ENCODE measurements around the gene ERLEC1. TPM values are rescaled to one million over a fixed set of nuclear protein-coding genes. Genes with fewer than 3 reads are reported as not detected.
"Not testable (repeated sequence)": the region's sequence is repeated elsewhere in the genome, so short reads cannot be mapped to it uniquely, and the experiment has no call there.

The ERLEC1 gene
- total and polyA plus RNA-seq, 7 donors = 23.8 to 49.6 (median 27.1) TPM

GRCh38 chr2:53753041-53753440, 33.8 kb upstream of the ERLEC1 start:
- no peak for ATAC-seq
- DNase-seq = no peak
- H3K27me3 ChIP-seq (ENCODE audit: insufficient read depth in 3 of 3, low read length in 2 of 3) = no peaks in the 10 kb centered on the region

DNA sequence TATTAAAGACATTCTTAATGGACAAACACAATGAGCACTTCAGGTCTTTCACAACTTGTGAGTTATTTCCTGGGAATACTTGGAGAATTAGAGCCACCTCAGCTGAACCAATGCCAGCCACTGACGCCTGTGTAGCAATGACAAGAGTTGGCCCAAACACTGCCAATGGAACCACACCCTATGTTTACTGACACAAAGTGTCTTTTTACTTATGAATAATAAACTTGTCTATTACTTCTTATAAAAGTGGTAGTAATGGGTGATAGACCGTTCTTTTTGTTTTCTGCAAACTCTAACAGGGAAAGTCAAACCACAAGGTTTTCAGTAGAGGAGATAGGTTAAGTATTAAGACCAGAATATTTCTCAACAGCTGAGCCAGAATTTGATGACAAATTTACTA, 31.7 kb upstream of the ERLEC1 start:
- 55 to 70% (median 60%) methylated on average over 2 of the region's 2 CpGs for WGBS, 3 donors
- H3K4me3 ChIP-seq = no peak overlapping the region
- H3K27ac ChIP-seq = no peak overlapping the region
- H3K9me3 ChIP-seq = no peaks in the 10 kb centered on the region
- intact Hi-C loops (cut with DNase I) = no loop called here
- peaks cover 0 to 17% of the 10 kb centered on the region in 2 donors for H3K36me3 ChIP-seq (ENCODE audit: insufficient read depth in 1 of 2, low read depth in 1 of 2)
- ATAC-seq (peak in 1 of 4 donors; percentile 42), DNase-seq (peak; percentile 57 to 81)
- no peaks in the 10 kb centered on the region for H3K27me3 ChIP-seq (ENCODE audit: insufficient read depth in 3 of 3, low read length in 2 of 3)
- TF ChIP-seq, protein P1, sequence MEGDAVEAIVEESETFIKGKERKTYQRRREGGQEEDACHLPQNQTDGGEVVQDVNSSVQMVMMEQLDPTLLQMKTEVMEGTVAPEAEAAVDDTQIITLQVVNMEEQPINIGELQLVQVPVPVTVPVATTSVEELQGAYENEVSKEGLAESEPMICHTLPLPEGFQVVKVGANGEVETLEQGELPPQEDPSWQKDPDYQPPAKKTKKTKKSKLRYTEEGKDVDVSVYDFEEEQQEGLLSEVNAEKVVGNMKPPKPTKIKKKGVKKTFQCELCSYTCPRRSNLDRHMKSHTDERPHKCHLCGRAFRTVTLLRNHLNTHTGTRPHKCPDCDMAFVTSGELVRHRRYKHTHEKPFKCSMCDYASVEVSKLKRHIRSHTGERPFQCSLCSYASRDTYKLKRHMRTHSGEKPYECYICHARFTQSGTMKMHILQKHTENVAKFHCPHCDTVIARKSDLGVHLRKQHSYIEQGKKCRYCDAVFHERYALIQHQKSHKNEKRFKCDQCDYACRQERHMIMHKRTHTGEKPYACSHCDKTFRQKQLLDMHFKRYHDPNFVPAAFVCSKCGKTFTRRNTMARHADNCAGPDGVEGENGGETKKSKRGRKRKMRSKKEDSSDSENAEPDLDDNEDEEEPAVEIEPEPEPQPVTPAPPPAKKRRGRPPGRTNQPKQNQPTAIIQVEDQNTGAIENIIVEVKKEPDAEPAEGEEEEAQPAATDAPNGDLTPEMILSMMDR (IDR thresholded peaks at IDR 0.05) = no peak
- H3K4me1 ChIP-seq = no peaks in the 10 kb centered on the region

More at GRCh38 chr2:53753041-53753440, 33.8 kb upstream of the ERLEC1 start:
- TF ChIP-seq, protein P1 (IDR thresholded peaks at IDR 0.05) = no peak
- Histone ChIP-seq H3K4me3 (no peak overlapping the region), H3K4me1 (no peaks in the 10 kb centered on the region), H3K9me3 (no peaks in the 10 kb centered on the region), H3K36me3 (ENCODE audit: insufficient read depth in 1 of 2, low read depth in 1 of 2) (peaks cover 0 to 20% of the 10 kb centered on the region in 2 donors), H3K27ac (no peak overlapping the region)
- intact Hi-C loops (cut with DNase I) = no loop called here

DNA sequence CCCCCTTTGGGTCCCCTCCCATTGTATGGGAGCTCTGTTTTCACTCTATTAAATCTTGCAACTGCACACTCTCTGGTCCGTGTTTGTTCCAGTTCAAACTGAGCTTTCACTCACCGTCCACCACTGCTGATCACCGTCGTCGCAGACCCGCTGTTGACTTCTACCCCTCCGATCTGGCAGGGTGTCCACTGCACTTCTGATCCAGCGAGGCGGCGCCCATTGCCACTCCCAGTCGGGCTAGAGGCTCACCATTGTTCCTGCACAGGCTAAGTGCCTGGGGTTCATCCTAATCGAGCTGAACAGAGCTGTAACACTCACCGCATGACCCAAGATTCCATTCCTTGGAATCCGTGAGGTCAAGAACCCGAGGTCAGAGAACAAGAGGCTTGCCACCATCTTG, 30.2 kb upstream of the ERLEC1 start:
- H3K4me1 ChIP-seq = no peaks in the 10 kb centered on the region

GRCh38 chr2:53757206-53757605, 29.6 kb upstream of the ERLEC1 start:
- H3K9me3 ChIP-seq; ATAC-seq; DNase-seq; H3K4me3 ChIP-seq; H3K4me1 ChIP-seq; intact Hi-C loops (cut with DNase I); H3K27me3 ChIP-seq (ENCODE audit: insufficient read depth in 3 of 3, low read length in 2 of 3); H3K27ac ChIP-seq: not testable (repeated sequence)
- peaks cover 0 to 26% of the 10 kb centered on the region in 2 donors for H3K36me3 ChIP-seq (ENCODE audit: insufficient read depth in 1 of 2, low read depth in 1 of 2)
- 98 to 99% (median 98%) methylated on average over 14 of the region's 14 CpGs for WGBS, 3 donors

More for the DNA sequence above, 30.2 kb upstream of the ERLEC1 start:
- Histone ChIP-seq H3K4me3 (no peak overlapping the region), H3K9me3 (no peaks in the 10 kb centered on the region), H3K27me3 (ENCODE audit: insufficient read depth in 3 of 3, low read length in 2 of 3) (no peaks in the 10 kb centered on the region), H3K36me3 (ENCODE audit: insufficient read depth in 1 of 2, low read depth in 1 of 2) (peaks cover 0 to 21% of the 10 kb centered on the region in 2 donors), H3K27ac (no peak overlapping the region)
- TF ChIP-seq, protein P1 (IDR thresholded peaks at IDR 0.05) = no peak
- no peak for ATAC-seq
- intact Hi-C loops (cut with DNase I) = no loop called here
- DNase-seq = no peak
- WGBS, 3 donors = 96 to 99% (median 98%) methylated on average over 15 of the region's 15 CpGs

GRCh38 chr2:53765767-53766166, 21.1 kb upstream of the ERLEC1 start:
- Histone ChIP-seq H3K9me3 (no peaks in the 10 kb centered on the region), H3K27ac (no peak overlapping the region), H3K27me3 (ENCODE audit: insufficient read depth in 3 of 3, low read length in 2 of 3) (no peaks in the 10 kb centered on the region), H3K4me1 (peaks cover 20% of the 10 kb centered on the region), H3K4me3 (no peak overlapping the region), H3K36me3 (ENCODE audit: insufficient read depth in 1 of 2, low read depth in 1 of 2) (peaks cover 0 to 28% of the 10 kb centered on the region in 2 donors)
- 92 to 100% (median 96%) methylated on average over 1 of the region's 1 CpG for WGBS, 3 donors
- DNase-seq (no peak), ATAC-seq (no peak)
- TF ChIP-seq, protein P1 (IDR thresholded peaks at IDR 0.05) = no peak
- intact Hi-C loops (cut with DNase I) = no loop called here

Measured in psoas muscle (tissue), 8 donors.